ENCODE measurements around the gene FBXO4.

GRCh38 chr5:41918105-41918504, 7.0 kb upstream of the FBXO4 start:
- TF ChIP-seq CTCF (IDR thresholded peaks at IDR 0.05; ENCODE audit: insufficient read depth, low read length) (no peak), POLR2AphosphoS5 (IDR thresholded peaks at IDR 0.05; ENCODE audit: low read depth) (no peak), REST (IDR thresholded peaks at IDR 0.05; ENCODE audit: insufficient replicate concordance, low read depth) (no peak), GABPA (IDR thresholded peaks at IDR 0.05; ENCODE audit: low read depth) (no peak), SPI1 (IDR thresholded peaks at IDR 0.05; ENCODE audit: borderline replicate concordance, low read depth) (peak; percentile 24; the same call in 1 of the 2 replicates)
